Inferior parietal cortex (tissue), 1 donor: Measurements from ENCODE around the gene ARHGEF10L.
"Not testable (repeated sequence)": the region's sequence is repeated elsewhere in the genome, so short reads cannot be mapped to it uniquely, and the experiment has no call there.

Experiments used
- DNase-seq: peaks from one replicate; pipeline ENCODE4 v3.0.0-alpha.2; 2016; ENCODE audit errors: extremely low spot score

Gene ARHGEF10L

GRCh38 chr1:17609529-17609928, 70.0 kb downstream of the ARHGEF10L start:
- no peak for DNase-seq

- no peak for DNase-seq
Measured at GRCh38 chr1:17610085-17610484, 70.6 kb downstream of the ARHGEF10L start.

GRCh38 chr1:17610713-17611112, 71.2 kb downstream of the ARHGEF10L start:
- no peak for DNase-seq

- no peak for DNase-seq
Measured at GRCh38 chr1:17611991-17612390, 72.5 kb downstream of the ARHGEF10L start.

- no peak for DNase-seq
Measured at GRCh38 chr1:17612831-17613230, 73.3 kb downstream of the ARHGEF10L start.

GRCh38 chr1:17614586-17614985, 75.1 kb downstream of the ARHGEF10L start:
- DNase-seq, result no peak

GRCh38 chr1:17615157-17615556, 75.7 kb downstream of the ARHGEF10L start:
- no peak for DNase-seq

- no peak for DNase-seq
Measured at GRCh38 chr1:17615959-17616358, 76.5 kb downstream of the ARHGEF10L start.

GRCh38 chr1:17616731-17617279, 77.3 kb downstream of the ARHGEF10L start:
- no peak for DNase-seq

GRCh38 chr1:17617787-17618557, 78.5 kb downstream of the ARHGEF10L start:
- DNase-seq, result no peak

GRCh38 chr1:17618558-17619247, 79.2 kb downstream of the ARHGEF10L start:
- DNase-seq, result no peak

GRCh38 chr1:17620448-17620847, 81.0 kb downstream of the ARHGEF10L start:
- DNase-seq, result no peak

- DNase-seq, result no peak
Measured at GRCh38 chr1:17621691-17622090, 82.2 kb downstream of the ARHGEF10L start.

GRCh38 chr1:17622823-17623222, 83.3 kb downstream of the ARHGEF10L start:
- DNase-seq, result no peak

GRCh38 chr1:17624611-17625233, 85.2 kb downstream of the ARHGEF10L start:
- DNase-seq, result no peak

GRCh38 chr1:17627239-17628052, 87.9 kb downstream of the ARHGEF10L start:
- no peak for DNase-seq

GRCh38 chr1:17629046-17629445, 89.5 kb downstream of the ARHGEF10L start:
- not testable (repeated sequence) for DNase-seq

- no peak for DNase-seq
Measured at GRCh38 chr1:17629460-17629859, 90.0 kb downstream of the ARHGEF10L start.

- DNase-seq, result no peak
Measured at GRCh38 chr1:17630048-17630830, 90.7 kb downstream of the ARHGEF10L start.

- no peak for DNase-seq
Measured at GRCh38 chr1:17630986-17631385, 91.5 kb downstream of the ARHGEF10L start.

GRCh38 chr1:17631410-17631809, 91.9 kb downstream of the ARHGEF10L start:
- no peak for DNase-seq
